Measurements from ENCODE around the gene TCF25. TPM values are rescaled to one million over a fixed set of nuclear protein-coding genes. Genes with fewer than 3 reads are reported as not detected.

The TCF25 gene
- polyA plus RNA-seq, 1 donor (not counting 4 experiments of a cell fraction or from before 2014, with no cell fraction given): 103 TPM

- dilution Hi-C loops (cut with MboI; ENCODE audit: extremely low pct_ligation_motif_present, low sequenced_read_pairs): no loop called here
Observed at GRCh38 chr16:89845417-89845816, 28.0 kb upstream of the TCF25 start.

GRCh38 chr16:89847051-89847939 lies 26.1 kb upstream of the TCF25 start:
- dilution Hi-C loops (cut with MboI; ENCODE audit: extremely low pct_ligation_motif_present, low sequenced_read_pairs): no loop called here
- FAIRE-seq: no peak
- no peak overlapping the region for H3K9ac ChIP-seq (ENCODE audit: control insufficient read depth, extremely low read depth, insufficient read depth, low read length)

More at GRCh38 chr16:89845417-89845816, 28.0 kb upstream of the TCF25 start:
- Histone ChIP-seq H4K20me1 (ENCODE audit: control insufficient read depth, extremely low read depth, insufficient read depth, low read length) (no peaks in the 10 kb centered on the region), H3K9me3 (ENCODE audit: control insufficient read depth, low read depth, low read length) (no peaks in the 10 kb centered on the region), H3K9me1 (ENCODE audit: control insufficient read depth, extremely low read depth, insufficient read depth, low read length) (no peaks in the 10 kb centered on the region), H3K9ac (ENCODE audit: control insufficient read depth, extremely low read depth, insufficient read depth, low read length) (no peak overlapping the region), H3K27ac (ENCODE audit: control insufficient read depth, insufficient read depth, low read length) (no peak overlapping the region), H3K79me2 (ENCODE audit: control insufficient read depth, insufficient read depth, low read length) (no peaks in the 10 kb centered on the region), H3K27me3 (ENCODE audit: control insufficient read depth, extremely low read depth, insufficient read depth, low read length) (peaks cover 3% of the 10 kb centered on the region), H2AFZ (ENCODE audit: control insufficient read depth, low read length) (no peak overlapping the region), H3K4me3 (ENCODE audit: control insufficient read depth in 2 of 3, extremely low read depth in 1 of 3, insufficient read depth in 2 of 3, low read depth in 1 of 3, low read length in 3 of 3) (no peak overlapping the region), H3K4me1 (ENCODE audit: control insufficient read depth, extremely low read depth, insufficient read depth, low read length) (peaks cover 7% of the 10 kb centered on the region), H3K36me3 (ENCODE audit: control insufficient read depth in 2 of 2, extremely low read depth in 1 of 2, insufficient read depth in 2 of 2, low read length in 2 of 2) (no peaks in the 10 kb centered on the region), H3K4me2 (ENCODE audit: control insufficient read depth, extremely low read depth, insufficient read depth, low read depth, low read length) (no peak overlapping the region)
- TF ChIP-seq, protein P1, sequence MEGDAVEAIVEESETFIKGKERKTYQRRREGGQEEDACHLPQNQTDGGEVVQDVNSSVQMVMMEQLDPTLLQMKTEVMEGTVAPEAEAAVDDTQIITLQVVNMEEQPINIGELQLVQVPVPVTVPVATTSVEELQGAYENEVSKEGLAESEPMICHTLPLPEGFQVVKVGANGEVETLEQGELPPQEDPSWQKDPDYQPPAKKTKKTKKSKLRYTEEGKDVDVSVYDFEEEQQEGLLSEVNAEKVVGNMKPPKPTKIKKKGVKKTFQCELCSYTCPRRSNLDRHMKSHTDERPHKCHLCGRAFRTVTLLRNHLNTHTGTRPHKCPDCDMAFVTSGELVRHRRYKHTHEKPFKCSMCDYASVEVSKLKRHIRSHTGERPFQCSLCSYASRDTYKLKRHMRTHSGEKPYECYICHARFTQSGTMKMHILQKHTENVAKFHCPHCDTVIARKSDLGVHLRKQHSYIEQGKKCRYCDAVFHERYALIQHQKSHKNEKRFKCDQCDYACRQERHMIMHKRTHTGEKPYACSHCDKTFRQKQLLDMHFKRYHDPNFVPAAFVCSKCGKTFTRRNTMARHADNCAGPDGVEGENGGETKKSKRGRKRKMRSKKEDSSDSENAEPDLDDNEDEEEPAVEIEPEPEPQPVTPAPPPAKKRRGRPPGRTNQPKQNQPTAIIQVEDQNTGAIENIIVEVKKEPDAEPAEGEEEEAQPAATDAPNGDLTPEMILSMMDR (optimal IDR thresholded peaks at IDR 0.05 in 1 of 3, IDR thresholded peaks at IDR 0.05 in 1 of 3, conservative IDR thresholded peaks at IDR 0.05 in 1 of 3; ENCODE audit: extremely low read depth in 1 of 3, insufficient read depth in 2 of 3, low read length in 3 of 3): no peak
- no peak for TF ChIP-seq EZH2 (IDR thresholded peaks at IDR 0.05; ENCODE audit: low read length)
- no peak for FAIRE-seq
- no peak for DNase-seq (ENCODE audit: low read depth, low spot score)

More at GRCh38 chr16:89847051-89847939, 26.1 kb upstream of the TCF25 start:
- TF ChIP-seq EZH2 (IDR thresholded peaks at IDR 0.05; ENCODE audit: low read length): no peak
- TF ChIP-seq, protein P1 (optimal IDR thresholded peaks at IDR 0.05 in 1 of 3, IDR thresholded peaks at IDR 0.05 in 1 of 3, conservative IDR thresholded peaks at IDR 0.05 in 1 of 3; ENCODE audit: extremely low read depth in 1 of 3, insufficient read depth in 2 of 3, low read length in 3 of 3): no peak
- peaks cover 7% of the 10 kb centered on the region for H3K4me1 ChIP-seq (ENCODE audit: control insufficient read depth, extremely low read depth, insufficient read depth, low read length)
- no peak overlapping the region for H3K27ac ChIP-seq (ENCODE audit: control insufficient read depth, insufficient read depth, low read length)
- H3K9me1 ChIP-seq (ENCODE audit: control insufficient read depth, extremely low read depth, insufficient read depth, low read length): no peaks in the 10 kb centered on the region
- no peaks in the 10 kb centered on the region for H4K20me1 ChIP-seq (ENCODE audit: control insufficient read depth, extremely low read depth, insufficient read depth, low read length)
- no peak overlapping the region for H3K4me3 ChIP-seq (ENCODE audit: control insufficient read depth in 2 of 3, extremely low read depth in 1 of 3, insufficient read depth in 2 of 3, low read depth in 1 of 3, low read length in 3 of 3)
- H3K36me3 ChIP-seq (ENCODE audit: control insufficient read depth in 2 of 2, extremely low read depth in 1 of 2, insufficient read depth in 2 of 2, low read length in 2 of 2): no peaks in the 10 kb centered on the region
- no peak overlapping the region for H2AFZ ChIP-seq (ENCODE audit: control insufficient read depth, low read length)
- H3K4me2 ChIP-seq (ENCODE audit: control insufficient read depth, extremely low read depth, insufficient read depth, low read depth, low read length): no peak overlapping the region
- H3K9me3 ChIP-seq (ENCODE audit: control insufficient read depth, low read depth, low read length): no peaks in the 10 kb centered on the region
- no peaks in the 10 kb centered on the region for H3K79me2 ChIP-seq (ENCODE audit: control insufficient read depth, insufficient read depth, low read length)
- DNase-seq (ENCODE audit: low read depth, low spot score): no peak
- peaks cover 3% of the 10 kb centered on the region for H3K27me3 ChIP-seq (ENCODE audit: control insufficient read depth, extremely low read depth, insufficient read depth, low read length)
